Astrocyte (in vitro differentiated cells and primary cell): ENCODE results near the gene IFNLR1.

Experiments
- CTCF ChIP-seq: IDR thresholded peaks from 2 replicates; pipeline ENCODE4 v1.5.1; 2011; ENCODE audit warnings: low read depth, mild to moderate bottlenecking, inconsistent platforms, low read length, moderate library complexity; ENCODE audit not compliant: insufficient read depth
- EZH2 ChIP-seq: IDR thresholded peaks from 2 replicates; pipeline ENCODE4 v1.6.1; 2012; ENCODE audit warnings: mild to moderate bottlenecking, low read length, inconsistent platforms; ENCODE audit not compliant: insufficient read depth

- no peak for TF ChIP-seq CTCF
- TF ChIP-seq EZH2, result no peak
Measured at GRCh38 chr1:24108334-24109165, 78.5 kb downstream of the IFNLR1 start.
